H1 (cell line): Measurements from ENCODE around the gene SYNRG. TPM values are rescaled to one million over a fixed set of nuclear protein-coding genes. Genes with fewer than 3 reads are reported as not detected.
A peak's percentile ranks its signal among the peaks of the same experiment; 100 is the strongest.

Source experiments
- CTCF ChIA-PET: fragments of 300-600 bp; sonication (Branson Sonifier 250); formaldehyde crosslinking; loops from one replicate; lab custom pipeline; 2021; ENCODE audit not compliant: partially characterized antibody; lab: Charles Lee
- POLR2A ChIA-PET: fragments of 300-600 bp; sonication (Branson Sonifier 250); formaldehyde crosslinking; loops from one replicate; lab custom pipeline; 2021; ENCODE audit warnings: inconsistent platforms; ENCODE audit not compliant: partially characterized antibody; lab: Charles Lee
- DNase-seq, 2 experiments: peaks; one replicate each; pipeline versions ENCODE4 v3.0.0 to v3.0.0-alpha.2; 2010 to 2022; ENCODE audit warnings: low spot score in 2 of 2, low read depth in 1 of 2, mixed read lengths in 1 of 2
- FAIRE-seq: peaks from 2 replicates; lab custom pipeline; 2011; peaks lifted over from hg19 to GRCh38; lab: Jason Lieb, UNC
- H2AFZ ChIP-seq: 2 replicates; pipeline ENCODE4 v1.8.1; 2012; ENCODE audit warnings: low read length, inconsistent platforms
- H2AK5ac ChIP-seq: 2 replicates; pipeline ENCODE4 v1.6.1; 2013; ENCODE audit warnings: low read depth, low read length
- H2BK120ac ChIP-seq: replicated peaks from 2 replicates; pipeline ENCODE3; 2013; ENCODE audit warnings: low read depth, low read length, inconsistent platforms
- H2BK12ac ChIP-seq: 2 replicates; pipeline ENCODE4 v1.6.1; 2013; ENCODE audit warnings: low read depth, low read length
- H2BK15ac ChIP-seq: 2 replicates; pipeline ENCODE4 v1.6.1; 2013; ENCODE audit warnings: low read length
- H2BK20ac ChIP-seq: 2 replicates; pipeline ENCODE4 v1.6.1; 2013; ENCODE audit warnings: low read length
- H2BK5ac ChIP-seq: 2 replicates; pipeline ENCODE4 v1.6.1; 2013; ENCODE audit warnings: low read depth, low read length
- H3K14ac ChIP-seq: 2 replicates; pipeline ENCODE4 v1.6.1; 2013; ENCODE audit warnings: inconsistent platforms; ENCODE audit not compliant: insufficient read length
- H3K18ac ChIP-seq: 2 replicates; pipeline ENCODE4 v1.6.1; 2013; ENCODE audit warnings: low read length; ENCODE audit errors: extremely low read depth
- H3K23ac ChIP-seq: 2 replicates; pipeline ENCODE4 v1.6.1; 2013; ENCODE audit warnings: inconsistent platforms; ENCODE audit not compliant: insufficient read length
- H3K23me2 ChIP-seq: 2 replicates; pipeline ENCODE4 v1.6.1; 2013; ENCODE audit warnings: low read depth, low read length
- H3K27ac ChIP-seq: 2 replicates; pipeline ENCODE4 v1.6.1; 2011; ENCODE audit warnings: low read depth, low read length, inconsistent platforms
- H3K27me3 ChIP-seq, 4 experiments: replicated peaks in 1 of 4; 1 replicate in 1 of 4; 2 replicates in 3 of 4; pipeline versions ENCODE4 v1.6.1 to v1.8.1; 2011 to 2013; ENCODE audit warnings: low read length in 3 of 4, mild to moderate bottlenecking in 3 of 4, inconsistent platforms in 2 of 4, mixed read lengths in 2 of 4, moderate library complexity in 1 of 4; ENCODE audit not compliant: control insufficient read depth in 3 of 4, insufficient read depth in 3 of 4; ENCODE audit errors: extremely low read depth in 1 of 4
- H3K36me3 ChIP-seq, 4 experiments: 2 replicates each; pipeline versions ENCODE4 v1.6.1 to v1.8.1; 2011 to 2013; ENCODE audit warnings: mild to moderate bottlenecking in 4 of 4, low read length in 3 of 4, moderate library complexity in 2 of 4, control low read depth in 1 of 4, inconsistent platforms in 1 of 4; ENCODE audit not compliant: insufficient read depth in 4 of 4, control insufficient read depth in 2 of 4
- H3K4ac ChIP-seq: replicated peaks from 2 replicates; pipeline ENCODE3; 2013; ENCODE audit warnings: low read length, low read depth, mixed read lengths, inconsistent platforms; ENCODE audit not compliant: insufficient read length
- H3K4me1 ChIP-seq, 4 experiments: replicated peaks in 1 of 4; 1 replicate in 1 of 4; 2 replicates in 3 of 4; pipeline versions ENCODE4 v1.6.1 to v1.8.1; 2011 to 2013; ENCODE audit warnings: low read length in 3 of 4, inconsistent platforms in 2 of 4, mixed read lengths in 1 of 4; ENCODE audit not compliant: insufficient read depth in 4 of 4, control insufficient read depth in 3 of 4
- H3K4me2 ChIP-seq, 2 experiments: 2 replicates each; pipeline versions ENCODE4 v1.6.1 to v1.8.1; 2011 to 2013; ENCODE audit warnings: low read depth in 2 of 2, low read length in 2 of 2, control low read depth in 1 of 2, inconsistent platforms in 1 of 2, mild to moderate bottlenecking in 1 of 2; ENCODE audit not compliant: insufficient read depth in 1 of 2
- H3K4me3 ChIP-seq, 4 experiments: fragments of 200-600, 300-600 bp in 1 of 4; sonication (generic), shearing (Covaris generic), sonication (Bioruptor Twin) in 1 of 4; 2 replicates each; pipeline versions ENCODE4 v1.5.1 to v1.8.1; 2011 to 2016; ENCODE audit warnings: low read length in 4 of 4, low read depth in 3 of 4, control low read depth in 2 of 4, inconsistent platforms in 2 of 4, mild to moderate bottlenecking in 2 of 4, mixed read lengths in 1 of 4, moderate library complexity in 1 of 4; ENCODE audit not compliant: insufficient read depth in 2 of 4; ENCODE audit errors: extremely low read depth in 1 of 4
- H3K56ac ChIP-seq: replicated peaks from 2 replicates; pipeline ENCODE3; 2013; ENCODE audit warnings: low read depth, mild to moderate bottlenecking, mixed read lengths, low read length, inconsistent platforms; ENCODE audit not compliant: insufficient read length
- H3K79me1 ChIP-seq: 2 replicates; pipeline ENCODE4 v1.6.1; 2013; ENCODE audit warnings: low read depth, low read length, control low read depth
- H3K79me2 ChIP-seq, 2 experiments: 2 replicates each; pipeline versions ENCODE4 v1.6.1 to v1.8.1; 2012 to 2013; ENCODE audit warnings: low read length in 2 of 2, mild to moderate bottlenecking in 2 of 2, inconsistent platforms in 1 of 2; ENCODE audit not compliant: insufficient read depth in 2 of 2, control insufficient read depth in 1 of 2
- H3K9ac ChIP-seq, 4 experiments: replicated peaks in 1 of 4; 1 replicate in 1 of 4; 2 replicates in 3 of 4; pipeline versions ENCODE4 v1.6.1 to v1.8.1; 2011 to 2013; ENCODE audit warnings: low read depth in 3 of 4, low read length in 3 of 4, control low read depth in 2 of 4, mild to moderate bottlenecking in 2 of 4, moderate library complexity in 2 of 4, inconsistent platforms in 1 of 4; ENCODE audit errors: extremely low read depth in 1 of 4
- H3K9me3 ChIP-seq, 2 experiments: 2 replicates each; pipeline versions ENCODE4 v1.6.1 to v1.8.1; 2012 to 2013; ENCODE audit warnings: mild to moderate bottlenecking in 2 of 2, moderate library complexity in 2 of 2, control low read depth in 1 of 2, inconsistent platforms in 1 of 2, low read depth in 1 of 2, low read length in 1 of 2, mixed read lengths in 1 of 2; ENCODE audit not compliant: insufficient read depth in 2 of 2
- H4K20me1 ChIP-seq, 2 experiments: replicated peaks in 1 of 2; 2 replicates each; pipeline versions ENCODE3 to v1.8.1; 2011 to 2013; ENCODE audit warnings: inconsistent platforms in 2 of 2, low read length in 2 of 2, mild to moderate bottlenecking in 1 of 2; ENCODE audit not compliant: insufficient read depth in 2 of 2, control insufficient read depth in 1 of 2
- H4K5ac ChIP-seq: 2 replicates; pipeline ENCODE4 v1.6.1; 2013; ENCODE audit warnings: low read length, low read depth, mixed read lengths, inconsistent platforms; ENCODE audit not compliant: insufficient read length
- H4K8ac ChIP-seq: 2 replicates; pipeline ENCODE4 v1.8.0; 2013; ENCODE audit warnings: mild to moderate bottlenecking, moderate library complexity, low read length, inconsistent platforms; ENCODE audit not compliant: insufficient read depth; ENCODE audit errors: extremely low read depth
- H4K91ac ChIP-seq: replicated peaks from 2 replicates; pipeline ENCODE3; 2013; ENCODE audit warnings: low read length, mixed read lengths, inconsistent platforms; ENCODE audit not compliant: insufficient read length
- BACH1 ChIP-seq: IDR thresholded peaks from 2 replicates; pipeline ENCODE4 v1.6.1; 2012; ENCODE audit warnings: low read length, improper control_type of control experiment
- CBX5 ChIP-seq: fragments of 300-800, 300-1000 bp; sonication (generic); IDR thresholded peaks from 2 replicates; pipeline ENCODE4 v1.7.1; 2016; ENCODE audit warnings: antibody characterized with exemption, low read length, low read depth
- CHD1 ChIP-seq: IDR thresholded peaks from 2 replicates; pipeline ENCODE4 v1.6.1; 2012; ENCODE audit warnings: low read depth, low read length, improper control_type of control experiment
- CHD2 ChIP-seq: IDR thresholded peaks from 2 replicates; pipeline ENCODE4 v1.6.1; 2012; ENCODE audit warnings: low read length, improper control_type of control experiment
- EGR1 ChIP-seq: IDR thresholded peaks from 2 replicates; pipeline ENCODE4 v1.6.1; 2011; ENCODE audit warnings: low read depth, low read length, borderline replicate concordance
- FOSL1 ChIP-seq: IDR thresholded peaks from 2 replicates; pipeline ENCODE4 v1.6.1; 2011; ENCODE audit warnings: mild to moderate bottlenecking, low read depth, low read length, moderate library complexity; ENCODE audit not compliant: insufficient read depth
- RFX5 ChIP-seq: IDR thresholded peaks from 2 replicates; pipeline ENCODE4 v1.6.1; 2011; ENCODE audit warnings: low read depth, low read length, improper control_type of control experiment, borderline replicate concordance
- TCF12 ChIP-seq: IDR thresholded peaks from 2 replicates; pipeline ENCODE4 v1.6.1; 2011; ENCODE audit warnings: low read depth, mild to moderate bottlenecking, low read length
- WGBS, 2 experiments: shearing (Covaris generic) in 1 of 2; methylation state at CpG; one replicate each; pipeline versions ENCODE4 v1.1.6 to v1.1.7; 2013 to 2015; ENCODE audit warnings: low lambda C conversion rate in 2 of 2, mixed read lengths in 2 of 2, inconsistent platforms in 1 of 2, low coverage in 1 of 2, missing lambda C conversion rate in 1 of 2; ENCODE audit not compliant: insufficient replicate concordance in 2 of 2, insufficient coverage in 1 of 2, insufficient read length in 1 of 2; ENCODE audit errors: extremely low coverage in 1 of 2, missing lambda C conversion rate in 1 of 2; 5-methylcytosine and 5-hydroxymethylcytosine counted together
- polyA plus RNA-seq, 7 experiments: library from polyadenylated mRNA; depleted of rRNA in 3 of 7; stranded (reverse) in 5 of 7; unstranded in 2 of 7; fragments of >200 nt in 5 of 7; fragments of 200-250 nt in 2 of 7; gene quantifications; 1 replicate in 5 of 7; 2 replicates in 1 of 7; 4 replicates in 1 of 7; pipeline versions ENCODE4 v1.2.1 to v1.2.3, GENCODE V29; 2011 to 2013; ENCODE audit warnings: missing spikeins in 2 of 7, mixed read lengths in 2 of 7
- total RNA-seq: library from RNA; stranded (reverse); fragmentation: NEBNext Ultra II Directional; extraction: Animal tissue kit (Norgen Biotek cat#: 25700); gene quantifications from 2 replicates; pipeline ENCODE4 v1.2.1, GENCODE V29; 2021

Gene SYNRG
- total and polyA plus RNA-seq, 2 of the 8 experiments (the other 6 are each of a cell fraction or from before 2014, with no cell fraction given) = 7.7 to 31.7 TPM

- Histone ChIP-seq H2BK5ac (0 out of 2 replicates have a peak within 1 kb of the TSS, but pooled peaks have one; percentile 22), H2BK15ac (no peak within 1 kb of the TSS), H4K91ac (no peak within 1 kb of the TSS), H3K27me3 (peaks cover 0 to 2% (median 0%) of the 10 kb centered on the region in 4 experiments; a peak in 3 of 7 replicates), H2AFZ (peak within 1 kb of the TSS; percentile 58), H3K27ac (peak within 1 kb of the TSS; percentile 87), H3K18ac (peak within 1 kb of the TSS; percentile 56; the same call in 1 of the 2 replicates), H2BK12ac (no peak within 1 kb of the TSS), H3K4ac (no peak within 1 kb of the TSS), H3K4me3 (peak within 1 kb of the TSS; percentile 78 to 92 (median 83)), H4K20me1 (no peaks in the 10 kb centered on the region), H3K9ac (peak within 1 kb of the TSS; percentile 80 to 91 (median 85)), H3K23ac (no peak within 1 kb of the TSS), H3K79me2 (peaks cover 4 to 41% of the 10 kb centered on the region in 2 experiments), H4K8ac (peak within 1 kb of the TSS; percentile 86; the same call in 1 of the 2 replicates), H3K14ac (no peak within 1 kb of the TSS), H3K9me3 (no peaks in the 10 kb centered on the region), H3K4me1 (peaks cover 0 to 3% (median under 1%) of the 10 kb centered on the region in 4 experiments; a peak in 1 of 7 replicates), H3K56ac (peak within 1 kb of the TSS; percentile 54), H2AK5ac (no peak within 1 kb of the TSS; the same call in 1 of the 2 replicates), H3K79me1 (no peaks in the 10 kb centered on the region), H4K5ac (no peak within 1 kb of the TSS), H3K36me3 (peaks cover 0 to 10% (median 5%) of the 10 kb centered on the region in 4 experiments; a peak in 3 of 8 replicates), H3K23me2 (no peaks in the 10 kb centered on the region), H2BK120ac (no peak within 1 kb of the TSS), H3K4me2 (peak within 1 kb of the TSS; percentile 50 to 71), H2BK20ac (no peak within 1 kb of the TSS)
- ChIA-PET CTCF (interaction anchor here (1.6 kb wide), 1 partner anchor 127 kb away, joined by 3 read pairs; no protein-coding TSS in a partner anchor), POLR2A (interaction anchor here (2.1 kb wide), 1 partner anchor 34 kb away, joined by 7 read pairs; the partner anchor contains the start of gene SYNRG)
- FAIRE-seq (no peak), DNase-seq (peak; percentile 46 to 85)
- 3% methylated on average over 42 of the region's 43 CpGs; no CpG with 5 or more reads in 1 of the 2 experiments for WGBS, 2 experiments
- TF ChIP-seq CHD2 = no peak
- TF ChIP-seq CBX5 = no peak
- no peak for TF ChIP-seq TCF12
- no peak for TF ChIP-seq EGR1
- no peak for TF ChIP-seq BACH1
- TF ChIP-seq RFX5 = no peak
- TF ChIP-seq CHD1 = no peak
- no peak for TF ChIP-seq FOSL1
Measured at GRCh38 chr17:37643118-37643766, 34.0 kb upstream of the SYNRG start, which contains the start of gene DDX52. Gene DDX52, minus strand, starts transcription at chr17:37643446. Its CDS starts 26 bp downstream, at chr17:37643420.
